Aorta (tissue), 5 donors: ENCODE measurements around the gene CFAP251. TPM values are rescaled to one million over a fixed set of nuclear protein-coding genes. Genes with fewer than 3 reads are reported as not detected.
"Not testable (repeated sequence)": the region's sequence is repeated elsewhere in the genome, so short reads cannot be mapped to it uniquely, and the experiment has no call there.

ENCODE experiments used
- ATAC-seq: fragments of 200-7000 bp; cut with Tn5 transposase; one replicate; pipeline ENCODE4 v1.9.1; 2022; ENCODE audit warnings: moderate library complexity; ENCODE audit not compliant: low FRiP score
- DNase-seq, 2 donors: peaks; one replicate each; pipeline ENCODE4 v3.0.0-alpha.2; 2020
- H3K27ac ChIP-seq, 2 donors: one replicate each; pipeline ENCODE4 v1.5.1; 2013; ENCODE audit warnings: low read length in 2 of 2, mild to moderate bottlenecking in 2 of 2, moderate library complexity in 2 of 2, control low read depth in 1 of 2, inconsistent platforms in 1 of 2, low read depth in 1 of 2
- H3K27me3 ChIP-seq, 2 donors: one replicate each; pipeline ENCODE4 v1.6.1; 2013; ENCODE audit warnings: control low read depth in 1 of 2, low read length in 1 of 2, mild to moderate bottlenecking in 1 of 2, moderate library complexity in 1 of 2; ENCODE audit not compliant: insufficient read depth in 2 of 2, control insufficient read depth in 1 of 2
- H3K36me3 ChIP-seq, 2 donors: one replicate each; pipeline ENCODE4 v1.6.1; 2013; ENCODE audit warnings: control low read depth in 1 of 2, low read length in 1 of 2, mild to moderate bottlenecking in 1 of 2; ENCODE audit not compliant: insufficient read depth in 2 of 2, control insufficient read depth in 1 of 2
- H3K4me1 ChIP-seq, 2 donors: one replicate each; pipeline ENCODE4 v1.6.1; 2013; ENCODE audit warnings: low read length in 2 of 2, control low read depth in 1 of 2, mild to moderate bottlenecking in 1 of 2, moderate library complexity in 1 of 2; ENCODE audit not compliant: insufficient read depth in 2 of 2, control insufficient read depth in 1 of 2
- H3K4me3 ChIP-seq, 2 donors: one replicate each; pipeline ENCODE4 v1.5.1; 2013; ENCODE audit warnings: low read length in 2 of 2, control low read depth in 1 of 2, mild to moderate bottlenecking in 1 of 2
- H3K9me3 ChIP-seq: one replicate; pipeline ENCODE4 v1.6.1; 2013; ENCODE audit warnings: mild to moderate bottlenecking, low read length; ENCODE audit not compliant: control insufficient read depth
- WGBS, 2 donors: extraction: QIAGEN DNeasy Blood & Tissue Kit; methylation state at CpG; one replicate each; pipeline ENCODE4 v1.1.7; 2013; 5-methylcytosine and 5-hydroxymethylcytosine counted together
- intact Hi-C, 2 donors: fragments of 100-400 bp; cut with DNase I; formaldehyde crosslinking; loops; one replicate each; pipeline versions ENCODE4 v1.14.2 to v1.15.0; 2022
- polyA plus RNA-seq, 2 donors: library from polyadenylated mRNA; stranded (reverse); fragments of 200-250 nt; gene quantifications; one replicate each; pipeline ENCODE4 v1.2.3, GENCODE V29; 2013
- total RNA-seq, 2 donors: library from RNA; stranded (reverse); fragmentation: NEBNext Ultra II Directional; extraction: Animal tissue kit (Norgen Biotek cat#: 25700); gene quantifications; one replicate each; pipeline ENCODE4 v1.2.1, GENCODE V29; 2021
- donor health status: healthy with polysubstance abuse.
- donor health status: Bipolar disorder and iron deficiency.
- donor health status: DM: no; HTN: no; CAD: no.
- donor health status: DM: no; HTN: no; CAD: no.
- donor health status: DM: yes; HTN: yes; CAD: no.

Gene CFAP251
- total and polyA plus RNA-seq, 4 donors: 0.88 to 3.9 (median 2.2) TPM

DNA sequence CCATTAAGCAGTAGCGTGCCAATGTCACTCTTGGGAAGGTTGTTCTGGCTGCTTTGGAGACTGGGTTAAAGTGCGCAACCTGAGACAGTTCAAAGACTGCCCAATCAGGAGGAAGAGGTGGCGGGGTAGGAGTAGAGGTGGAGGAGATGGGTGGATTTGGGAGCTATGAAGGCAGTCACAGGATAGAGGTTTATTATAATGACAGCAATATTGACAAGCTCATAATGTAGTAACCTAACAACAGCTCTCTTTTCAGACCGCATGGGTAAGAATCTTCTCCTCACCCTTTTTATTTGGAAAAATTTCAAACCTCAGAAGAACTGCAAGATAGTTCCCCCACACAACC lies 35.1 kb upstream of the CFAP251 start:
- H3K4me3 ChIP-seq: no peak overlapping the region
- intact Hi-C loops: no loop called here

DNA sequence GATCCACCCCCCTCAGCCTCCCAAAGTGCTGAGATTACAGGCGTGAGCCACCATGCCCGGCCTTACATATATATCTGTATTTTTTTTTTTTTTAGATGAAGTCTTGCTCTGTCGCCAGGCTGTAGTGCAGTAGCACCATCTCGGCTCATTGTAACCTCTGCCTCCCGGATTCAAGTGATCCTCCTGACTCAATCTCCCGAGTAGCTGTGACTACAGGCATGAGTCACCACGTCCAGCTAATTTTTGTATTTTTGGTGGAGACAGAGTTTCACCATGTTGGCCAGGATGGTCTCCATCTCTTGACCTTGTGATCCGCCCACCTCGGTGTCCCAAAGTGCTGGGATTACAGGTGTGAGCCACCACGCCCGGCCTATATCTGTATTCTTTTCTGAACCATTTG lies 33.3 kb upstream of the CFAP251 start:
- 82 to 84% methylated on average over 11 of the region's 11 CpGs for WGBS, 2 donors
- intact Hi-C loops: loop anchor here in 1 of 2 donors (5.0 kb wide), 1 partner anchor 48 kb away; no protein-coding TSS in a partner anchor
- H3K36me3 ChIP-seq, H3K9me3 ChIP-seq, H3K4me1 ChIP-seq, H3K27me3 ChIP-seq, DNase-seq, H3K4me3 ChIP-seq, H3K27ac ChIP-seq, ATAC-seq: not testable (repeated sequence)

More for the DNA sequence above, 35.1 kb upstream of the CFAP251 start:
- Histone ChIP-seq H3K27ac (no peak overlapping the region), H3K9me3 (no peaks in the 10 kb centered on the region), H3K4me1 (no peaks in the 10 kb centered on the region), H3K27me3 (no peaks in the 10 kb centered on the region), H3K36me3 (no peaks in the 10 kb centered on the region)
- ATAC-seq (no peak), DNase-seq (no peak)
- WGBS, 2 donors: 43 to 48% methylated on average over 4 of the region's 4 CpGs

DNA sequence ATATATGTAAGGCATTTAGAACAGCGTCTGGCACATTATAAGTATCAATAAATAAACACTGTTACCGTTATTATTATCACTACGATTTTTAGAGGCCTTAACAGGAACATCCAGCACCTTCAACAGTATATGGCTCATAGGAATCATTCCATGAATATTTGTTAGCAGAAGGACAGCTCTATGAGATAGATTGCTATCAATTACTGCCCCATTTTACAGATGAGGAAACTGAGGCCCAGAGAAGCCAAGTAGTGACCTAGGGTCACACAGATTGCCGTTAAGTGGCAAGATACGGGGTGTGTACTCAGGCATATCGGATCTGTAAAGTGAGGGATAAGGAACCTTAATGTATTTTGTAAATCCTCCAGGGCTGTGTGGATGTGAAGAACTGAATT lies 30.3 kb upstream of the CFAP251 start:
- ATAC-seq: no peak
- intact Hi-C loops: loop anchor here (2.0 to 5.0 kb wide), 5 partner anchors 29 to 93 kb away; partner anchors contain the start of gene HPD (in 1 of the 2)
- WGBS, 2 donors: 50 to 57% methylated on average over 6 of the region's 6 CpGs
- Histone ChIP-seq H3K27ac (no peak overlapping the region), H3K27me3 (no peaks in the 10 kb centered on the region), H3K4me3 (peak overlapping the region in 1 of 2 donors; percentile 22), H3K36me3 (no peaks in the 10 kb centered on the region), H3K4me1 (no peaks in the 10 kb centered on the region), H3K9me3 (no peaks in the 10 kb centered on the region)
- no peak for DNase-seq

DNA sequence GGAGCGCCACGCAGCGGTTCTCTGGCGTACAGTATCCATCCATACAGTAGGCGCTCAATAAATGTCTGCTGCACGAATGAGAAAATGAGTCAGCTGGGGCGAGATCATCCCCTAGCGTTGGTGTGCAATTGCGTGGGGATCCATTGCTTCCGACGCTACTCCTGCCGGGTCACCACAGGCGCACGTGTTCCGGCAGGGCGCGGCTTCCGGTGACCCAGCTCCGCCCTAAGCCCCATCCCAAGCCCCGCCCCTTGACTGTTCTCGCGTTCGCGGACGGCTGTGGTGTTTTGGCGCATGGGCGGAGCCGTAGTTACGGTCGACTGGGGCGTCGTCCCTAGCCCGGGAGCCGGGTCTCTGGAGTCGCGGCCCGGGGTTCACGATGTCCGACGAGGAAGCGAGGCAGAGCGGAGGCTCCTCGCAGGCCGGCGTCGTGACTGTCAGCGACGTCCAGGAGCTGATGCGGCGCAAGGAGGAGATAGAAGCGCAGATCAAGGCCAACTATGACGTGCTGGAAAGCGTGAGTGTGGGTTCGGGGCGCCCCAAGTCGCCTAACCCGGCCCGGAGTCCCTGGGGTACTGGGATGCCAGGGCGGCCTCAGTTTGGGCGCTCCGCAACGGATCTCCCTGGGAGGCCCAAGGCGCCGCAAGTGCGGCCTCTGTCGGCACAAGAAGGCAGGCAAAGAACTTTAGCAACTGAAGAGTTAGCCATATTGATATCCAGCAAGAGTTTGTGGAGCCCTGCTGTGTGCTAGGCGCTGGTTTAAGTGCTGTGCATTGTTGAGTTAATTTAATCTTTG lies 29.7 kb upstream of the CFAP251 start, which contains the start of gene PSMD9:
Gene PSMD9 (plus strand): TSS at position 313 of the 796 bp plus-strand sequence. CDS start 67 bp downstream, at position 380.
- H3K9me3 ChIP-seq: no peaks in the 10 kb centered on the region
- DNase-seq (peak; percentile 99), ATAC-seq (peak; percentile 100)
- peaks cover 0 to 4% of the 10 kb centered on the region in 2 donors for H3K4me1 ChIP-seq
- H3K27me3 ChIP-seq: no peaks in the 10 kb centered on the region
- 1% methylated on average over 67 of the region's 67 CpGs for WGBS, 2 donors
- peak within 1 kb of the TSS; percentile 33 to 96 for H3K27ac ChIP-seq
- intact Hi-C loops: loop anchor here (1.0 to 5.0 kb wide), 6 partner anchors 30 to 94 kb away; partner anchors contain the start of gene HPD (in 1 of the 2)
- peak within 1 kb of the TSS; percentile 36 to 79 for H3K4me3 ChIP-seq
- H3K36me3 ChIP-seq: no peaks in the 10 kb centered on the region

DNA sequence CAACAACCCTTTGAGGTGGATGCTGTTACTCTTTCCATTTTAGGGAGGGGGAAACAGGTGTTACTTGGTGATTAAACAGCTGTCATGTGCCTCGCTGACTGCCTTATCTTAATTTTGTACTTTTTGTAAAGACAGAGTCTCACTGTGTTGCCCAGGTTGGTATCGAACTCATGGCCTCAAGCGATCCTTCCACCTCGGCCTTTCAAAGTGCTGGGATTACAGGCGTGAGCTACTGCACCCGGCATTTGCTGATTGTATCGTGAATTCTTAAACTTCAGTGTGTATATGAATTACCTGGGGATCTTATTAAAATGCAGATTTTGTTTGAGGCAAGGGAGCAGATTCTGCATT lies 29.1 kb upstream of the CFAP251 start:
- Histone ChIP-seq H3K9me3 (no peaks in the 10 kb centered on the region), H3K27ac (peak overlapping the region in 1 of 2 donors; percentile 96), H3K4me1 (peaks cover 0 to 7% of the 10 kb centered on the region in 2 donors), H3K4me3 (peak overlapping the region; percentile 36 to 79), H3K27me3 (no peaks in the 10 kb centered on the region), H3K36me3 (no peaks in the 10 kb centered on the region)
- ATAC-seq (no peak), DNase-seq (no peak)
- intact Hi-C loops: loop anchor here (1.0 to 5.0 kb wide), 6 partner anchors 30 to 94 kb away; partner anchors contain the start of gene HPD (in 1 of the 2)
- 1% methylated on average over 7 of the region's 7 CpGs for WGBS, 2 donors

DNA sequence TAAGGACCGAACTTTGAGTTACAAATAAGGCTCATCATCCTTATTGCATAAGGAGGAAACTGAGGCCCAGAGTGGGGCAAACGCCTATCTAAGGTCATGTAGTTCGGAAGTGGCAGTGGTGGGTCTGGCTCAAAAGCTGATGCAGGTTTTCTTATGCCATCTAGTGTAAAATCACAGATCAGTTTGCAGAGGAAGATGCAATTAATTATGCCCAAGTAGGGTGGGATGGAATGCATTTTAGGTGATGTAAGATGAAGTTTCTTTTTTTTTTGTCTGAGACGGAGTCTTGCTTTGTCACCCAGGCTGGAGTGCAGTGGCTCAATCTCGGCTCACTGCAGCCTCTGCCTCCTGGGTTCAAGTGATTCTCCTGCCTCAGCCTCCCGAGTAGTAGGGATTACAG lies 28.7 kb upstream of the CFAP251 start:
- not testable (repeated sequence) for ATAC-seq

DNA sequence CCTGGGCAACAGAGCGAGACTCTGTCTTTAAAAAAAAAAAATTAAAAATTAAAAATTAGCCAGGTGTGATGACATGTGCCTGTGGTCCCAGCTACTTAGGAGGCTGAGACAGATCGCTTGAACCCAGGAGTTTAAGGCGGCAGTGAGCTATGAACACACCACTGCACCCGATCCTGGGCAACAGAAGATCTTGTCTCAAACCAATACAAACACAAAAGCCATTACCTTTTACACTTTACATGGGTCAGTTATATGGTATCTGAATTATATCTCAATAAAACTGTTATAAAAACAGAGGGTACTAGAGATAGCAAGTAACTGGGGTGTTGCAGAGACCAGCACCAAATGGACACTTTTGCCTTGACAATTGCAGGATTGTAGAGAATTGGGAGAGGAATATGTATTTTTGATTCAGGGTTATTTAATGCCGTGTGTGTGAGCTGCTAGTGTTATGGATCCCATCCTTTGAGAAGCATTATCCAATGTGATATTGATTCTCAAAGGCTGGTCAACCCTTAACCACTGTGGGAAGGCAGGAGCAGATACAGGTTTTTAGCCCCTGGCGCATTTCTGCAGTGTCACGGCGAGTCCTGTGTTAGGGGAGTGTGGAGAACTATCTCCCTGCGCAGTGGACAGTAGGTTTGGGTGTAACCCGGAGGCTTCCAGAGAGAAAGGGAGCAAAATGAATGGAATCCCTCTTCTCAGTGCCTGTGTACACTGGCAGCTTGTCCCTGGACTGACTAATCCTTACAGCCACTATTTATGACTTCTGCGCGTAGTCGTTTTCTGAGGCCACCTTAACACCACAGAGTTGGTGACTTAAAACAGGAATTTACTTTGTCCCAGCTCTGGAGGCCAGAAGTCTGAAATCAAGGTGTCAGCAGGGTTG lies 25.5 kb upstream of the CFAP251 start:
- intact Hi-C loops: loop anchor here (10.0 kb wide), 2 partner anchors 178 to 198 kb away; partner anchors contain the start of gene TMEM120B (in 1 of the 2)
- H3K36me3 ChIP-seq: peaks cover 5 to 7% of the 10 kb centered on the region in 2 donors

More for the DNA sequence above, 28.7 kb upstream of the CFAP251 start:
- not testable (repeated sequence) for DNase-seq, H3K27ac ChIP-seq, H3K9me3 ChIP-seq, H3K27me3 ChIP-seq, H3K4me1 ChIP-seq, H3K36me3 ChIP-seq
- 26 to 27% methylated on average over 6 of the region's 6 CpGs for WGBS, 2 donors
- intact Hi-C loops: loop anchor here (1.0 to 10.0 kb wide), 8 partner anchors 31 to 195 kb away; partner anchors contain the start of genes HPD (in 1 of the 2) and TMEM120B (in 1 of the 2)
- peak overlapping the region in 1 of 2 donors; percentile 79 for H3K4me3 ChIP-seq

DNA sequence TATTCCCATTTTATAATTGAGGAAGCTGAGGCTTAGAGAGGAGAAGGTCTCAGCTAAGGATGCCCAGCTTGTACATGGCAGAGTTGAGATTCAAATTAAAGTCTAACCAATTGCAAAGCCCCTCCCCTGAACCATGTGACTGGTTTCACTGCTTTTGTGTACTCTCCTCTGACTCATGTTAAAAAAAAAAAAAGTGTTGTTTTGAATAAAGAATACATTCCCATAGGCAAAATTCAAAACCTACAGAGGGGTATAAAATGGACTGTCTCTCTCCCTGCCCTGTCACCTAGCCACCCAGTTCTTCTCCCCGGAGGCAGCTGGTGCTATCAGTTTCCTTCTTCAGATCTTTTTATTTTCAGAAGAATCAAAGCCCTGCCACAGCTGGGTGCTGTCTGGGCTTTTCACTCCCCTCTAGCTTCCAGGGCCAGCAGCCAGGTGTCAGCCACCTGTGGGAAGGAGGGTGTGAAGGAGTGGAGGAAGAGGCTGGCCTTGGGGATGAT lies 24.4 kb upstream of the CFAP251 start:
- H3K9me3 ChIP-seq: no peaks in the 10 kb centered on the region
- no peak overlapping the region for H3K27ac ChIP-seq
- no peak for ATAC-seq
- H3K4me1 ChIP-seq: peaks cover 0 to 7% of the 10 kb centered on the region in 2 donors
- no peaks in the 10 kb centered on the region for H3K27me3 ChIP-seq
- WGBS, 2 donors: 18 to 30% methylated on average over 1 of the region's 1 CpG
- no peak for DNase-seq
- no peak overlapping the region for H3K4me3 ChIP-seq
- intact Hi-C loops: loop anchor here (10.0 kb wide), 2 partner anchors 179 to 199 kb away; partner anchors contain the start of gene TMEM120B (in 1 of the 2)
- H3K36me3 ChIP-seq: peaks cover 5 to 7% of the 10 kb centered on the region in 2 donors

More for the DNA sequence above, 25.5 kb upstream of the CFAP251 start:
- Histone ChIP-seq H3K27me3 (no peaks in the 10 kb centered on the region), H3K27ac (no peak overlapping the region), H3K4me3 (no peak overlapping the region), H3K4me1 (peaks cover 0 to 7% of the 10 kb centered on the region in 2 donors), H3K9me3 (no peaks in the 10 kb centered on the region)
- ATAC-seq (no peak), DNase-seq (no peak)
- WGBS, 2 donors: 61 to 64% methylated on average over 13 of the region's 13 CpGs
